Breast epithelium (tissue), 4 donors: ENCODE data around the gene REX1BD. TPM values are rescaled to one million over a fixed set of nuclear protein-coding genes. Genes with fewer than 3 reads are reported as not detected.

Experiments used
- DNase-seq, 2 donors: peaks; one replicate each; pipeline ENCODE4 v3.0.0-alpha.2; 2019; ENCODE audit warnings: low spot score in 2 of 2
- H3K27ac ChIP-seq, 2 donors: fragments of 200-600 bp; sonication (generic) in 1 of 2; one replicate each; pipeline ENCODE4 v1.5.1; 2016 to 2019; ENCODE audit warnings: mild to moderate bottlenecking in 1 of 2
- H3K27me3 ChIP-seq, 2 donors: fragments of 200-600 bp; sonication (generic) in 1 of 2; one replicate each; pipeline versions ENCODE4 v1.5.1 to v1.6.0; 2017 to 2019; ENCODE audit warnings: control low read depth in 1 of 2, mild to moderate bottlenecking in 1 of 2
- H3K36me3 ChIP-seq: fragments of 200-600 bp; one replicate; pipeline ENCODE4 v1.5.1; 2019
- H3K4me1 ChIP-seq, 2 donors: fragments of 200-600 bp; sonication (generic); one replicate each; pipeline ENCODE4 v1.5.1; 2016 to 2019; ENCODE audit warnings: control low read depth in 1 of 2
- H3K4me3 ChIP-seq, 3 donors: fragments of 200-600 bp; sonication (generic); 1 replicate in 2 of 3; 2 replicates in 1 of 3; pipeline ENCODE4 v1.5.1; 2016 to 2019; ENCODE audit warnings: mild to moderate bottlenecking in 3 of 3, moderate library complexity in 2 of 3
- H3K9me3 ChIP-seq, 2 donors: fragments of 200-600 bp; sonication (generic) in 1 of 2; one replicate each; pipeline ENCODE4 v1.5.1; 2016 to 2019; ENCODE audit warnings: control low read depth in 1 of 2
- CTCF ChIP-seq, 3 donors: fragments of 450-650 bp; IDR thresholded peaks; one replicate each; pipeline ENCODE4 v1.5.1; 2016 to 2017; ENCODE audit warnings: antibody characterized with exemption in 3 of 3, mild to moderate bottlenecking in 3 of 3, moderate library complexity in 3 of 3
- POLR2A ChIP-seq: fragments of 450-650 bp; IDR thresholded peaks from one replicate; pipeline ENCODE4 v1.6.1; 2016; ENCODE audit warnings: antibody characterized with exemption, mild to moderate bottlenecking, moderate library complexity
- POLR2AphosphoS5 ChIP-seq, 3 donors: sonication (generic); formaldehyde crosslinking; IDR thresholded peaks; one replicate each; pipeline ENCODE4 v1.6.1; 2017; ENCODE audit warnings: antibody characterized with exemption in 3 of 3
- intact Hi-C: fragments of 100-400 bp; cut with DNase I; formaldehyde crosslinking; loops from one replicate; pipeline ENCODE4 v1.15.1; 2023; ENCODE audit warnings: low total_unique reads
- total RNA-seq, 3 donors: library from RNA; depleted of rRNA; stranded (reverse); fragments of >200 nt; gene quantifications; one replicate each; pipeline ENCODE4 v1.1.0, GENCODE V29; 2016

REX1BD gene
- total RNA-seq, 3 donors from 2014 or later = 99.8 to 117 (median 111) TPM

- no peaks in the 10 kb centered on the region for H3K27me3 ChIP-seq
- peak overlapping the region; percentile 97 for H3K27ac ChIP-seq
- no peaks in the 10 kb centered on the region for H3K9me3 ChIP-seq
- intact Hi-C loops = no loop called here
- H3K36me3 ChIP-seq = no peaks in the 10 kb centered on the region
- TF ChIP-seq POLR2A (no peak), POLR2AphosphoS5 (IDR thresholded peaks at IDR 0.05) (no peak), CTCF (IDR thresholded peaks at IDR 0.05) (no peak)
- H3K4me1 ChIP-seq = peaks cover 3 to 5% of the 10 kb centered on the region in 2 donors
- peak overlapping the region; percentile 73 to 89 (median 84) for H3K4me3 ChIP-seq
- no peak for DNase-seq
These were observed 30.4 kb upstream of the REX1BD start for GRCh38 chr19:18558202-18558555.

- H3K27ac ChIP-seq = peak overlapping the region; percentile 97
- no peaks in the 10 kb centered on the region for H3K27me3 ChIP-seq
- H3K36me3 ChIP-seq = no peaks in the 10 kb centered on the region
- intact Hi-C loops = no loop called here
- no peak for TF ChIP-seq POLR2AphosphoS5 (IDR thresholded peaks at IDR 0.05)
- TF ChIP-seq CTCF (IDR thresholded peaks at IDR 0.05) = no peak
- TF ChIP-seq POLR2A = no peak
- peaks cover 3 to 5% of the 10 kb centered on the region in 2 donors for H3K4me1 ChIP-seq
- H3K9me3 ChIP-seq = no peaks in the 10 kb centered on the region
- peak overlapping the region; percentile 73 to 89 (median 84) for H3K4me3 ChIP-seq
- DNase-seq = no peak
These were observed 30.0 kb upstream of the REX1BD start for GRCh38 chr19:18558604-18559003.

- intact Hi-C loops = no loop called here
These were observed 28.9 kb upstream of the REX1BD start for GRCh38 chr19:18559685-18560084.

GRCh38 chr19:18562086-18562485 lies 26.5 kb upstream of the REX1BD start:
- Histone ChIP-seq H3K9me3 (no peaks in the 10 kb centered on the region), H3K4me1 (peaks cover 3 to 5% of the 10 kb centered on the region in 2 donors), H3K36me3 (no peaks in the 10 kb centered on the region), H3K27ac (peak overlapping the region; percentile 81 to 92), H3K4me3 (no peak overlapping the region), H3K27me3 (no peaks in the 10 kb centered on the region)
- intact Hi-C loops = no loop called here
- DNase-seq = peak in 1 of 2 donors; percentile 34
- TF ChIP-seq POLR2A (no peak), POLR2AphosphoS5 (IDR thresholded peaks at IDR 0.05) (no peak), CTCF (IDR thresholded peaks at IDR 0.05) (no peak)

More at GRCh38 chr19:18559685-18560084, 28.9 kb upstream of the REX1BD start:
- DNase-seq = no peak
- Histone ChIP-seq H3K4me1 (peaks cover 3 to 5% of the 10 kb centered on the region in 2 donors), H3K27ac (peak overlapping the region; percentile 10 to 61), H3K27me3 (no peaks in the 10 kb centered on the region), H3K9me3 (no peaks in the 10 kb centered on the region), H3K36me3 (no peaks in the 10 kb centered on the region), H3K4me3 (no peak overlapping the region)
- no peak for TF ChIP-seq POLR2AphosphoS5 (IDR thresholded peaks at IDR 0.05)
- TF ChIP-seq POLR2A = no peak
- no peak for TF ChIP-seq CTCF (IDR thresholded peaks at IDR 0.05)

GRCh38 chr19:18566953-18567352 lies 21.6 kb upstream of the REX1BD start:
- Histone ChIP-seq H3K9me3 (no peaks in the 10 kb centered on the region), H3K27me3 (no peaks in the 10 kb centered on the region), H3K36me3 (peaks cover 8% of the 10 kb centered on the region), H3K27ac (no peak overlapping the region), H3K4me3 (no peak overlapping the region), H3K4me1 (peaks cover 0 to 3% of the 10 kb centered on the region in 2 donors)
- DNase-seq = no peak
- TF ChIP-seq POLR2AphosphoS5 (IDR thresholded peaks at IDR 0.05) = no peak
- TF ChIP-seq CTCF (IDR thresholded peaks at IDR 0.05) = no peak
- no peak for TF ChIP-seq POLR2A
- intact Hi-C loops = no loop called here
